GM23338 (cell line): ENCODE data around the gene NPDC1. TPM values are rescaled to one million over a fixed set of nuclear protein-coding genes. Genes with fewer than 3 reads are reported as not detected.

ENCODE experiments used
- ATAC-seq: fragments of 200-7000 bp; cut with Tn5 transposase; 3 replicates; pipeline ENCODE4 v1.9.1; 2020
- DNase-seq: peaks from one replicate; pipeline ENCODE4 v3.0.0-alpha.2; 2015; ENCODE audit warnings: low spot score
- H2AFZ ChIP-seq: fragments of 200-600 bp; sonication (generic); 2 replicates; pipeline ENCODE4 v1.8.0; 2016; ENCODE audit warnings: antibody characterized with exemption, mild to moderate bottlenecking, moderate library complexity
- H3F3A ChIP-seq: fragments of 200-600 bp; sonication (generic); replicated peaks from 2 replicates; pipeline ENCODE4 v1.8.0; 2017; ENCODE audit warnings: antibody characterized with exemption, mixed run types, low read depth
- H3K27ac ChIP-seq: fragments of 200-600 bp; sonication (generic); 2 replicates; pipeline ENCODE4 v1.6.1; 2016; ENCODE audit warnings: low read depth
- H3K27me3 ChIP-seq: fragments of 200-600 bp; sonication (generic); 2 replicates; pipeline ENCODE4 v1.8.0; 2016; ENCODE audit warnings: mild to moderate bottlenecking, mixed run types, moderate library complexity; ENCODE audit not compliant: insufficient read depth
- H3K36me3 ChIP-seq: fragments of 200-600 bp; sonication (generic); 2 replicates; pipeline ENCODE4 v1.8.0; 2016; ENCODE audit warnings: mild to moderate bottlenecking; ENCODE audit not compliant: insufficient read depth
- H3K4me1 ChIP-seq: fragments of 200-600 bp; sonication (generic); 2 replicates; pipeline ENCODE4 v1.8.0; 2016; ENCODE audit warnings: mild to moderate bottlenecking, moderate library complexity; ENCODE audit not compliant: insufficient read depth
- H3K4me2 ChIP-seq: fragments of 200-600 bp; sonication (generic); 2 replicates; pipeline ENCODE4 v1.7.1; 2017; ENCODE audit warnings: mixed run types
- H3K4me3 ChIP-seq: fragments of 200-600 bp; sonication (generic); 2 replicates; pipeline ENCODE4 v1.6.1; 2016; ENCODE audit warnings: mixed run types
- H3K79me2 ChIP-seq: fragments of 200-600 bp; sonication (generic); replicated peaks from 2 replicates; pipeline ENCODE4 v1.8.0; 2017; ENCODE audit warnings: mild to moderate bottlenecking; ENCODE audit not compliant: insufficient read depth
- H3K9me2 ChIP-seq: fragments of 200-600 bp; sonication (generic); 2 replicates; pipeline ENCODE4 v1.8.0; 2017; ENCODE audit not compliant: insufficient read depth
- H4K20me1 ChIP-seq: fragments of 200-600 bp; sonication (generic); replicated peaks from 2 replicates; pipeline ENCODE4 v1.8.0; 2017; ENCODE audit warnings: mild to moderate bottlenecking; ENCODE audit not compliant: insufficient read depth
- H3K27ac Mint-ChIP-seq: 2 replicates; pipeline ENCODE4 v1.8.0; 2020; ENCODE audit warnings: inconsistent platforms, mild to moderate bottlenecking, moderate library complexity, mixed read lengths
- H3K27me3 Mint-ChIP-seq: 3 replicates; pipeline ENCODE4 v1.8.0; 2022; ENCODE audit warnings: low read depth, mild to moderate bottlenecking, moderate library complexity, mixed read lengths, inconsistent platforms; ENCODE audit not compliant: insufficient read depth, poor library complexity
- H3K36me3 Mint-ChIP-seq: 3 replicates; pipeline ENCODE4 v1.8.0; 2021; ENCODE audit warnings: low read depth, mild to moderate bottlenecking, inconsistent platforms, moderate library complexity, mixed read lengths
- H3K4me1 Mint-ChIP-seq: 3 replicates; pipeline ENCODE4 v1.8.0; 2020; ENCODE audit warnings: mild to moderate bottlenecking, inconsistent platforms, mixed read lengths
- H3K4me3 Mint-ChIP-seq: 3 replicates; pipeline ENCODE4 v1.8.0; 2021; ENCODE audit warnings: moderate library complexity, mild to moderate bottlenecking, inconsistent platforms, mixed read lengths
- H3K9me3 Mint-ChIP-seq: 3 replicates; pipeline ENCODE4 v1.8.0; 2020; ENCODE audit warnings: moderate library complexity, mild to moderate bottlenecking, inconsistent platforms, mixed read lengths
- CREB1 ChIP-seq: fragments of 250-450 bp; sonication (Bioruptor Pico); IDR thresholded peaks from 2 replicates; pipeline ENCODE4 v1.5.0; 2020; ENCODE audit warnings: low read depth, mild to moderate bottlenecking, moderate library complexity
- CTCF ChIP-seq, 2 experiments: fragments of 200-600 bp in 1 of 2; sonication (generic) in 1 of 2; conservative IDR thresholded peaks; 2 replicates each; pipeline versions ENCODE4 v1.5.1 to v1.6.1; 2016 to 2017; ENCODE audit warnings: antibody characterized with exemption in 2 of 2, low read depth in 2 of 2, mild to moderate bottlenecking in 2 of 2, moderate library complexity in 1 of 2
- EZH2 ChIP-seq: fragments of 200-600 bp; sonication (generic); IDR thresholded peaks from one replicate; pipeline ENCODE4 v1.8.0; 2017; ENCODE audit warnings: antibody characterized with exemption, mild to moderate bottlenecking, low read depth; ENCODE audit not compliant: unreplicated experiment
- EZH2phosphoT487 ChIP-seq: fragments of 200-600 bp; sonication (generic); IDR thresholded peaks from one replicate; pipeline ENCODE4 v1.8.1; 2018; ENCODE audit warnings: antibody characterized with exemption; ENCODE audit not compliant: unreplicated experiment
- NANOG ChIP-seq: IDR thresholded peaks from 2 replicates; pipeline ENCODE4 v1.6.1; 2016; ENCODE audit warnings: antibody characterized with exemption, borderline replicate concordance
- REST ChIP-seq: IDR thresholded peaks from one replicate; pipeline ENCODE4 v1.6.1; 2018; ENCODE audit warnings: antibody characterized with exemption; ENCODE audit not compliant: unreplicated experiment
- STAT1 ChIP-seq: IDR thresholded peaks from one replicate; pipeline ENCODE4 v1.6.1; 2016; ENCODE audit warnings: antibody characterized with exemption; ENCODE audit not compliant: unreplicated experiment
- ZNF114 ChIP-seq: fragments of 250-450 bp; sonication (Bioruptor Pico); IDR thresholded peaks from 2 replicates; pipeline ENCODE4 v1.5.0; 2020; ENCODE audit warnings: mild to moderate bottlenecking, moderate library complexity
- ZNF331 ChIP-seq: fragments of 250-450 bp; sonication (Bioruptor Pico); IDR thresholded peaks from 2 replicates; pipeline ENCODE4 v1.5.0; 2020; ENCODE audit warnings: low read depth, mild to moderate bottlenecking, moderate library complexity
- polyA plus RNA-seq: library from polyadenylated mRNA; unstranded; fragments of >200 nt; fragmentation: Nextera tagmentation; extraction: Ambion mirVana; gene quantifications from 2 replicates; pipeline ENCODE4 v1.2.1, GENCODE V29; 2016
- total RNA-seq: library from RNA; depleted of rRNA; stranded (reverse); fragments of >200 nt; shearing (Covaris generic); gene quantifications from 2 replicates; pipeline ENCODE4 v1.2.3, GENCODE V29; 2014
- TF ChIP-seq, protein P1 (sequence below): fragments of 250-450 bp; sonication (Bioruptor Pico); IDR thresholded peaks from 2 replicates; pipeline ENCODE4 v1.5.0; 2020; ENCODE audit warnings: mild to moderate bottlenecking, moderate library complexity

Gene NPDC1
- total and polyA plus RNA-seq, 2 experiments from 2014 or later: 34.3 to 35.5 TPM

DNA sequence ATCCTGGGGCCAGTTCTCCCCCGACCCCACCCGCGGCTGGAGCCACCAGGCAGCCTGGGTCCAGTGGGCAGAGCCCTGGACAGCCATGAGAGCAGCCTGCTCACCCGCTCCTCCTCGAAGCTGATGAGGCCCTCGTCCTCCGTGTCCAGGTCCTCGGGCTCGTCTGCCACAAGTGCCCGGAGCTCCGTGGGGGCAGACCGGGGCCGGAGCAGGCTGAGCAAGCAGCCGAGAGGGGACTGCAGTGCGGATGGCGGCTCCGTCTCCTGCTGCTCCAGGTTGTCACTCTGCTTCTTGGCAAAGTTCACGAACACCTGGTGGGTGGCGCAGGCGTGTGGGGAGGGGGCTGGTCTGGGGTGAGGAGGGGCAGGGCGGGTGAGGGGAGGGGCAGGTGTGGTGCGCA is 37.7 kb downstream of the NPDC1 start:
- Histone ChIP-seq H3F3A (no peaks in the 10 kb centered on the region), H3K27me3 (no peaks in the 10 kb centered on the region), H3K27ac (no peak overlapping the region), H3K4me1 (no peaks in the 10 kb centered on the region), H3K36me3 (no peaks in the 10 kb centered on the region), H3K4me2 (no peak overlapping the region), H2AFZ (no peak overlapping the region), H3K4me3 (no peak overlapping the region), H3K9me2 (no peaks in the 10 kb centered on the region), H3K79me2 (no peaks in the 10 kb centered on the region), H4K20me1 (no peaks in the 10 kb centered on the region)
- H3K4me3 Mint-ChIP-seq: no peak overlapping the region
- H3K4me1 Mint-ChIP-seq: no peaks in the 10 kb centered on the region
- no peak for TF ChIP-seq ZNF114
- no peak for TF ChIP-seq STAT1
- DNase-seq: no peak
- no peak for ATAC-seq
- peaks cover 6% of the 10 kb centered on the region; the same call in 2 of the 3 replicates for H3K36me3 Mint-ChIP-seq
- peaks cover 3% of the 10 kb centered on the region for H3K27me3 Mint-ChIP-seq
- H3K9me3 Mint-ChIP-seq: peaks cover 19% of the 10 kb centered on the region
- no peak overlapping the region for H3K27ac Mint-ChIP-seq

GRCh38 chr9:137007816-137008270 is 38.1 kb downstream of the NPDC1 start:
- ATAC-seq (no peak), DNase-seq (no peak)
- H3K27ac ChIP-seq: no peak overlapping the region
- H3F3A ChIP-seq: no peaks in the 10 kb centered on the region
- no peaks in the 10 kb centered on the region for H3K36me3 ChIP-seq
- H3K4me3 Mint-ChIP-seq: no peak overlapping the region
- H3K9me2 ChIP-seq: no peaks in the 10 kb centered on the region
- H3K27ac Mint-ChIP-seq: no peak overlapping the region
- no peaks in the 10 kb centered on the region for H3K79me2 ChIP-seq
- peaks cover 19% of the 10 kb centered on the region for H3K9me3 Mint-ChIP-seq
- no peak overlapping the region for H3K4me2 ChIP-seq
- H3K4me3 ChIP-seq: no peak overlapping the region
- no peak overlapping the region for H2AFZ ChIP-seq
- no peaks in the 10 kb centered on the region for H3K27me3 ChIP-seq
- H3K4me1 ChIP-seq: no peaks in the 10 kb centered on the region
- peaks cover 3% of the 10 kb centered on the region for H3K27me3 Mint-ChIP-seq
- H3K36me3 Mint-ChIP-seq: peaks cover 6% of the 10 kb centered on the region; the same call in 2 of the 3 replicates
- no peaks in the 10 kb centered on the region for H3K4me1 Mint-ChIP-seq
- no peaks in the 10 kb centered on the region for H4K20me1 ChIP-seq
- TF ChIP-seq EZH2 (no peak), EZH2phosphoT487 (no peak), NANOG (no peak), REST (no peak), STAT1 (no peak), CREB1 (CRISPR knock-in tag) (no peak), ZNF114 (no peak), ZNF331 (CRISPR knock-in tag) (no peak), CTCF (conservative IDR thresholded peaks at IDR 0.05; ENCODE audit: low read depth in 2 of 2) (no peak)
- TF ChIP-seq, protein P1, sequence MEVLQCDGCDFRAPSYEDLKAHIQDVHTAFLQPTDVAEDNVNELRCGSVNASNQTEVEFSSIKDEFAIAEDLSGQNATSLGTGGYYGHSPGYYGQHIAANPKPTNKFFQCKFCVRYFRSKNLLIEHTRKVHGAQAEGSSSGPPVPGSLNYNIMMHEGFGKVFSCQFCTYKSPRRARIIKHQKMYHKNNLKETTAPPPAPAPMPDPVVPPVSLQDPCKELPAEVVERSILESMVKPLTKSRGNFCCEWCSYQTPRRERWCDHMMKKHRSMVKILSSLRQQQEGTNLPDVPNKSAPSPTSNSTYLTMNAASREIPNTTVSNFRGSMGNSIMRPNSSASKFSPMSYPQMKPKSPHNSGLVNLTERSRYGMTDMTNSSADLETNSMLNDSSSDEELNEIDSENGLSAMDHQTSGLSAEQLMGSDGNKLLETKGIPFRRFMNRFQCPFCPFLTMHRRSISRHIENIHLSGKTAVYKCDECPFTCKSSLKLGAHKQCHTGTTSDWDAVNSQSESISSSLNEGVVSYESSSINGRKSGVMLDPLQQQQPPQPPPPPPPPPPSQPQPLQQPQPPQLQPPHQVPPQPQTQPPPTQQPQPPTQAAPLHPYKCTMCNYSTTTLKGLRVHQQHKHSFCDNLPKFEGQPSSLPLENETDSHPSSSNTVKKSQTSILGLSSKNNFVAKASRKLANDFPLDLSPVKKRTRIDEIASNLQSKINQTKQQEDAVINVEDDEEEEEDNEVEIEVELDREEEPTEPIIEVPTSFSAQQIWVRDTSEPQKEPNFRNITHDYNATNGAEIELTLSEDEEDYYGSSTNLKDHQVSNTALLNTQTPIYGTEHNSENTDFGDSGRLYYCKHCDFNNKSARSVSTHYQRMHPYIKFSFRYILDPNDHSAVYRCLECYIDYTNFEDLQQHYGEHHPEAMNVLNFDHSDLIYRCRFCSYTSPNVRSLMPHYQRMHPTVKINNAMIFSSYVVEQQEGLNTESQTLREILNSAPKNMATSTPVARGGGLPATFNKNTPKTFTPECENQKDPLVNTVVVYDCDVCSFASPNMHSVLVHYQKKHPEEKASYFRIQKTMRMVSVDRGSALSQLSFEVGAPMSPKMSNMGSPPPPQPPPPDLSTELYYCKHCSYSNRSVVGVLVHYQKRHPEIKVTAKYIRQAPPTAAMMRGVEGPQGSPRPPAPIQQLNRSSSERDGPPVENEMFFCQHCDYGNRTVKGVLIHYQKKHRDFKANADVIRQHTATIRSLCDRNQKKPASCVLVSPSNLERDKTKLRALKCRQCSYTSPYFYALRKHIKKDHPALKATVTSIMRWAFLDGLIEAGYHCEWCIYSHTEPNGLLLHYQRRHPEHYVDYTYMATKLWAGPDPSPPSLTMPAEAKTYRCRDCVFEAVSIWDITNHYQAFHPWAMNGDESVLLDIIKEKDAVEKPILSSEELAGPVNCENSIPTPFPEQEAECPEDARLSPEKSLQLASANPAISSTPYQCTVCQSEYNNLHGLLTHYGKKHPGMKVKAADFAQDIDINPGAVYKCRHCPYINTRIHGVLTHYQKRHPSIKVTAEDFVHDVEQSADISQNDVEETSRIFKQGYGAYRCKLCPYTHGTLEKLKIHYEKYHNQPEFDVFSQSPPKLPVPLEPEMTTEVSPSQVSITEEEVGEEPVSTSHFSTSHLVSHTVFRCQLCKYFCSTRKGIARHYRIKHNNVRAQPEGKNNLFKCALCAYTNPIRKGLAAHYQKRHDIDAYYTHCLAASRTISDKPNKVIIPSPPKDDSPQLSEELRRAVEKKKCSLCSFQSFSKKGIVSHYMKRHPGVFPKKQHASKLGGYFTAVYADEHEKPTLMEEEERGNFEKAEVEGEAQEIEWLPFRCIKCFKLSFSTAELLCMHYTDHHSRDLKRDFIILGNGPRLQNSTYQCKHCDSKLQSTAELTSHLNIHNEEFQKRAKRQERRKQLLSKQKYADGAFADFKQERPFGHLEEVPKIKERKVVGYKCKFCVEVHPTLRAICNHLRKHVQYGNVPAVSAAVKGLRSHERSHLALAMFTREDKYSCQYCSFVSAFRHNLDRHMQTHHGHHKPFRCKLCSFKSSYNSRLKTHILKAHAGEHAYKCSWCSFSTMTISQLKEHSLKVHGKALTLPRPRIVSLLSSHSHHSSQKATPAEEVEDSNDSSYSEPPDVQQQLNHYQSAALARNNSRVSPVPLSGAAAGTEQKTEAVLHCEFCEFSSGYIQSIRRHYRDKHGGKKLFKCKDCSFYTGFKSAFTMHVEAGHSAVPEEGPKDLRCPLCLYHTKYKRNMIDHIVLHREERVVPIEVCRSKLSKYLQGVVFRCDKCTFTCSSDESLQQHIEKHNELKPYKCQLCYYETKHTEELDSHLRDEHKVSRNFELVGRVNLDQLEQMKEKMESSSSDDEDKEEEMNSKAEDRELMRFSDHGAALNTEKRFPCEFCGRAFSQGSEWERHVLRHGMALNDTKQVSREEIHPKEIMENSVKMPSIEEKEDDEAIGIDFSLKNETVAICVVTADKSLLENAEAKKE (CRISPR knock-in tag): no peak
